Endodermal cell (in vitro differentiated cells): ENCODE data around the gene FBXW4. TPM values are rescaled to one million over a fixed set of nuclear protein-coding genes. Genes with fewer than 3 reads are reported as not detected.

Source experiments
- DNase-seq: peaks from one replicate; pipeline ENCODE4 v3.0.0-alpha.2; 2017
- H3K27ac ChIP-seq: 2 replicates; pipeline ENCODE4 v1.5.1; 2013; ENCODE audit warnings: mild to moderate bottlenecking, low read depth, low read length, moderate library complexity
- H3K27me3 ChIP-seq: 2 replicates; pipeline ENCODE4 v1.6.1; 2013; ENCODE audit warnings: mild to moderate bottlenecking, low read length, moderate library complexity; ENCODE audit not compliant: insufficient read depth, control insufficient read depth, poor library complexity, severe bottlenecking
- H3K36me3 ChIP-seq: 2 replicates; pipeline ENCODE4 v1.7.0; 2013; ENCODE audit warnings: mild to moderate bottlenecking, low read length, moderate library complexity; ENCODE audit not compliant: control insufficient read depth, insufficient read depth
- H3K4me1 ChIP-seq: one replicate; pipeline ENCODE4 v1.7.0; 2013; ENCODE audit warnings: low read length; ENCODE audit not compliant: control insufficient read depth, insufficient read depth
- H3K4me3 ChIP-seq: 2 replicates; pipeline ENCODE4 v1.5.1; 2013; ENCODE audit warnings: mild to moderate bottlenecking, low read length, moderate library complexity
- H3K9ac ChIP-seq: 2 replicates; pipeline ENCODE4 v1.6.1; 2013; ENCODE audit warnings: mild to moderate bottlenecking, low read length, moderate library complexity; ENCODE audit not compliant: poor library complexity, severe bottlenecking; ENCODE audit errors: extremely low read depth
- H3K9me3 ChIP-seq: 2 replicates; pipeline ENCODE4 v1.6.1; 2013; ENCODE audit warnings: mild to moderate bottlenecking, low read length, moderate library complexity; ENCODE audit not compliant: control insufficient read depth
- H3K27ac Mint-ChIP-seq: 2 replicates; pipeline ENCODE4 v1.8.0; 2020; ENCODE audit warnings: mixed read lengths
- H3K27me3 Mint-ChIP-seq: 2 replicates; pipeline ENCODE4 v1.8.0; 2021; ENCODE audit warnings: mild to moderate bottlenecking, mixed read lengths; ENCODE audit not compliant: insufficient read depth
- H3K36me3 Mint-ChIP-seq: 2 replicates; pipeline ENCODE4 v1.8.0; 2020; ENCODE audit warnings: low read depth, mixed read lengths
- H3K4me1 Mint-ChIP-seq: 2 replicates; pipeline ENCODE4 v1.8.0; 2020; ENCODE audit warnings: mixed read lengths
- H3K4me3 Mint-ChIP-seq: 2 replicates; pipeline ENCODE4 v1.8.0; 2020; ENCODE audit warnings: mild to moderate bottlenecking, moderate library complexity, mixed read lengths
- H3K9me3 Mint-ChIP-seq: 2 replicates; pipeline ENCODE4 v1.8.0; 2020; ENCODE audit warnings: mild to moderate bottlenecking, mixed read lengths
- WGBS, 2 experiments: methylation state at CpG; one replicate each; pipeline versions ENCODE4 v1.1.5 to v1.1.7; 2013; ENCODE audit warnings: missing lambda C conversion rate in 2 of 2, mixed read lengths in 1 of 2; ENCODE audit not compliant: insufficient coverage in 1 of 2, insufficient read length in 1 of 2; 5-methylcytosine and 5-hydroxymethylcytosine counted together
- total RNA-seq, 2 donors: library from RNA; stranded (reverse); fragmentation: NEBNext Ultra II Directional in 1 of 2; extraction: Animal tissue kit (Norgen Biotek cat#: 25700) in 1 of 2; gene quantifications; 2 replicates in 1 of 2; 3 replicates in 1 of 2; pipeline ENCODE4 v1.2.1, GENCODE V29; 2021
- TF ChIP-seq, protein P1 (sequence below): fragments of 200-600 bp; sonication (generic); conservative IDR thresholded peaks from 2 replicates; pipeline ENCODE4 v1.5.0; 2021; ENCODE audit warnings: antibody characterized with exemption, mild to moderate bottlenecking

FBXW4 gene
- total RNA-seq, 2 donors from 2014 or later = 63.8 to 70.9 TPM

DNA sequence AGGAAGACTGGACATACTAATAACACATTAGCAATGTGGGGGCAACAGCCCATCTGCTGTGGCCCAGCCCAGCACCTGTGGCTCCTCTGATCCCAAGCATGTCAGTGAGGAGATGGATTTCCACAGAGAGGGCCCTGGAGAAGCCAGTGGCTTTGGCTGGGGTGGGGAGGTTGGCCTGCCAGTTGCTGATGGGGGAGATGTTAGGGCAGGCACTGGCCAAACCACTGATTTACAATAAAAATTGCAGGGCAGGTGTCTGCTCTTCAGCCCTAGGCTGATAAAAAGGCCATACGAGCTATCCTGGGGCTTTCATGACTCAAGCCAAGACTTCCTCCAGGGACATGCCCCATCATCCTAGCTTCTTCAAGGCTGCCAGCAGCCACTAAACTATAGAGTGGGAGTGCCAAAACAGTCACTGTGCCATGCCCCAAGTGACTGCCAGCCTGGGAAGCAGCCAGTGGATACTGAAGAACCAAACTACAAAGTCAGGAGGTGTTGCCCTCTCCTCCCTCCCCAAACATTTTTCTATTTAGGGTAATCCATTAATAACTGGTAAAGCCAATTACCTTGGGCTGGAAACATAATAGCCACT is 69.1 kb downstream of the FBXW4 start:
- Mint-ChIP-seq H3K9me3 (no peaks in the 10 kb centered on the region), H3K27ac (no peak overlapping the region), H3K4me3 (no peak overlapping the region), H3K27me3 (no peaks in the 10 kb centered on the region), H3K36me3 (peaks cover 39% of the 10 kb centered on the region), H3K4me1 (peaks cover 10% of the 10 kb centered on the region)
- TF ChIP-seq, protein P1, sequence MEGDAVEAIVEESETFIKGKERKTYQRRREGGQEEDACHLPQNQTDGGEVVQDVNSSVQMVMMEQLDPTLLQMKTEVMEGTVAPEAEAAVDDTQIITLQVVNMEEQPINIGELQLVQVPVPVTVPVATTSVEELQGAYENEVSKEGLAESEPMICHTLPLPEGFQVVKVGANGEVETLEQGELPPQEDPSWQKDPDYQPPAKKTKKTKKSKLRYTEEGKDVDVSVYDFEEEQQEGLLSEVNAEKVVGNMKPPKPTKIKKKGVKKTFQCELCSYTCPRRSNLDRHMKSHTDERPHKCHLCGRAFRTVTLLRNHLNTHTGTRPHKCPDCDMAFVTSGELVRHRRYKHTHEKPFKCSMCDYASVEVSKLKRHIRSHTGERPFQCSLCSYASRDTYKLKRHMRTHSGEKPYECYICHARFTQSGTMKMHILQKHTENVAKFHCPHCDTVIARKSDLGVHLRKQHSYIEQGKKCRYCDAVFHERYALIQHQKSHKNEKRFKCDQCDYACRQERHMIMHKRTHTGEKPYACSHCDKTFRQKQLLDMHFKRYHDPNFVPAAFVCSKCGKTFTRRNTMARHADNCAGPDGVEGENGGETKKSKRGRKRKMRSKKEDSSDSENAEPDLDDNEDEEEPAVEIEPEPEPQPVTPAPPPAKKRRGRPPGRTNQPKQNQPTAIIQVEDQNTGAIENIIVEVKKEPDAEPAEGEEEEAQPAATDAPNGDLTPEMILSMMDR = no peak
- no peak overlapping the region for H3K27ac ChIP-seq
- WGBS, 2 experiments = 88 to 100% methylated on average over 1 of the region's 1 CpG
- H3K9ac ChIP-seq = no peak overlapping the region
- peak; percentile 31 for DNase-seq
- no peak overlapping the region for H3K4me3 ChIP-seq
- H3K4me1 ChIP-seq = peaks cover 14% of the 10 kb centered on the region
- peaks cover 32% of the 10 kb centered on the region for H3K36me3 ChIP-seq
- H3K9me3 ChIP-seq = peaks cover 7% of the 10 kb centered on the region
- no peaks in the 10 kb centered on the region for H3K27me3 ChIP-seq

GRCh38 chr10:101624526-101625102 is 70.4 kb downstream of the FBXW4 start:
- TF ChIP-seq, protein P1 = no peak
- H3K27me3 Mint-ChIP-seq = no peaks in the 10 kb centered on the region
- Histone ChIP-seq H3K27ac (no peak overlapping the region), H3K36me3 (peaks cover 32% of the 10 kb centered on the region), H3K9ac (no peak overlapping the region), H3K4me1 (peaks cover 8% of the 10 kb centered on the region), H3K4me3 (no peak overlapping the region), H3K9me3 (peaks cover 7% of the 10 kb centered on the region), H3K27me3 (no peaks in the 10 kb centered on the region)
- no peak overlapping the region for H3K4me3 Mint-ChIP-seq
- no peaks in the 10 kb centered on the region for H3K9me3 Mint-ChIP-seq
- 92% methylated on average over 4 of the region's 4 CpGs for WGBS, 2 experiments
- H3K27ac Mint-ChIP-seq = no peak overlapping the region
- peaks cover 44% of the 10 kb centered on the region for H3K36me3 Mint-ChIP-seq
- H3K4me1 Mint-ChIP-seq = peaks cover 14% of the 10 kb centered on the region
- DNase-seq = no peak

DNA sequence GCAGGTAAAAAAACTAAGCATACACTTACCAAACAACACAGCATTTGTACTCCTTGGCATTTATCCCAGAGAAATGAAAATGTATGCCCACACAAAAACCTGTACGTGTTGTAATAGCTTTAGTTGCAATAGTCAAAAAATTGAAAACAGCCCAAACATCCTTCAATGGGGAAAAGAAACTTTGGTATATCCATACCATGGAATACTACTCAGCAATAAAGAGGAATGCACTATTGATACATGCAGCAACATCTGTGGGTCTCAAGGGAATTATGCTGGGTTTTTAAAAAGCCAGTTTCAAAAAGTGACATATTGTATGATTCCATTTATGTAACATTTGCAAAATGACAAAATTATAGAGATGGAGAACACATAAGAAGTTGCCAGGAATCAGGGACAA is 71.4 kb downstream of the FBXW4 start:
- Histone ChIP-seq H3K36me3 (peaks cover 29% of the 10 kb centered on the region), H3K27me3 (no peaks in the 10 kb centered on the region), H3K27ac (no peak overlapping the region), H3K9ac (no peak overlapping the region), H3K4me3 (no peak overlapping the region), H3K9me3 (peaks cover 7% of the 10 kb centered on the region), H3K4me1 (peaks cover 8% of the 10 kb centered on the region)
- TF ChIP-seq, protein P1 = no peak
- Mint-ChIP-seq H3K4me1 (peaks cover 14% of the 10 kb centered on the region), H3K27ac (no peak overlapping the region), H3K36me3 (peaks cover 39% of the 10 kb centered on the region), H3K9me3 (no peaks in the 10 kb centered on the region), H3K4me3 (no peak overlapping the region), H3K27me3 (no peaks in the 10 kb centered on the region)
- DNase-seq = no peak
- WGBS, 2 experiments = 100% methylated on average over 1 of the region's 1 CpG; no CpG with 5 or more reads in 1 of the 2 experiments
